Endothelial cell of umbilical vein (primary cell): ENCODE results near the gene TEX26.

ENCODE experiments used
- CTCF ChIP-seq, 2 donors: IDR thresholded peaks; 1 replicate in 1 of 2; 2 replicates in 1 of 2; pipeline ENCODE4 v1.5.1; 2011; ENCODE audit warnings: low read length in 2 of 2, mild to moderate bottlenecking in 2 of 2, moderate library complexity in 2 of 2, control low read depth in 1 of 2, inconsistent platforms in 1 of 2, low read depth in 1 of 2; ENCODE audit not compliant: insufficient read depth in 1 of 2; ENCODE audit errors: extremely low read depth in 1 of 2
- POLR2A ChIP-seq: IDR thresholded peaks from 2 replicates; pipeline ENCODE4 v1.6.1; 2012; ENCODE audit warnings: low read depth, mild to moderate bottlenecking, control low read depth, low read length
- POLR2AphosphoS5 ChIP-seq: IDR thresholded peaks from 2 replicates; pipeline ENCODE4 v1.6.1; 2012; ENCODE audit warnings: low read depth, mild to moderate bottlenecking, control low read depth, low read length, moderate library complexity; ENCODE audit not compliant: insufficient read depth

GRCh38 chr13:30982906-30983305 lies 50.5 kb downstream of the TEX26 start:
- no peak for TF ChIP-seq POLR2A
- no peak for TF ChIP-seq CTCF (IDR thresholded peaks at IDR 0.05; ENCODE audit: extremely low read depth in 1 of 2, insufficient read depth in 1 of 2, low read depth in 1 of 2, low read length in 2 of 2)
- no peak for TF ChIP-seq POLR2AphosphoS5
